LNCaP clone FGC (cell line): ENCODE results near the gene ZBED4.

Experiments used
- DNase-seq: peaks from one replicate; pipeline ENCODE4 v3.0.0-alpha.2; 2011; ENCODE audit warnings: low read depth
- H3K4me3 ChIP-seq: 2 replicates; pipeline ENCODE4 v1.5.1; 2011; ENCODE audit warnings: mild to moderate bottlenecking, low read depth, low read length, control low read depth
- CTCF ChIP-seq: IDR thresholded peaks from 2 replicates; pipeline ENCODE4 v1.5.1; 2012; ENCODE audit warnings: mild to moderate bottlenecking; ENCODE audit not compliant: control insufficient read depth, insufficient read depth; ENCODE audit errors: extremely low read depth

Gene ZBED4

GRCh38 chr22:49882519-49883293 lies 29.1 kb downstream of the ZBED4 start:
- H3K4me3 ChIP-seq: no peak overlapping the region
- no peak for TF ChIP-seq CTCF
- no peak for DNase-seq

- no peak for TF ChIP-seq CTCF
- DNase-seq: no peak
- H3K4me3 ChIP-seq: no peak overlapping the region
These were observed 29.6 kb downstream of the ZBED4 start for GRCh38 chr22:49883294-49883640.

DNA sequence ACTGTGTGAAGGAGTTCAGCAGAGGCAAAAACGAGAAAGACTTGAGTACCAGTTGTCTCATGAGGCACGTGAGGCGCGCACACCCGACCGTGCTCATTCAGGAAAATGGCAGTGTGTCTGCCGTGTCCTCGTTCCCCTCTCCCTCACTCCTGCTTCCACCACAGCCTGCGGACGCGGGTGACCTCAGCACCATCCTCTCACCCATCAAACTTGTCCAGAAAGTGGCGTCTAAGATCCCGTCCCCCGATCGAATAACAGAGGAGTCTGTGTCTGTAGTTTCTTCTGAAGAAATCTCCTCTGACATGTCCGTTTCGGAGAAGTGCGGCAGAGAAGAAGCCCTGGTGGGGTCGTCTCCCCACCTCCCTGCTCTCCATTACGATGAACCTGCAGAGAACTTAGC lies 30.4 kb downstream of the ZBED4 start:
- no peak for TF ChIP-seq CTCF
- no peak for DNase-seq
- H3K4me3 ChIP-seq: no peak overlapping the region

- H3K4me3 ChIP-seq: no peak overlapping the region
- no peak for DNase-seq
- TF ChIP-seq CTCF: no peak
These were observed 31.0 kb downstream of the ZBED4 start for GRCh38 chr22:49884503-49885260.

DNA sequence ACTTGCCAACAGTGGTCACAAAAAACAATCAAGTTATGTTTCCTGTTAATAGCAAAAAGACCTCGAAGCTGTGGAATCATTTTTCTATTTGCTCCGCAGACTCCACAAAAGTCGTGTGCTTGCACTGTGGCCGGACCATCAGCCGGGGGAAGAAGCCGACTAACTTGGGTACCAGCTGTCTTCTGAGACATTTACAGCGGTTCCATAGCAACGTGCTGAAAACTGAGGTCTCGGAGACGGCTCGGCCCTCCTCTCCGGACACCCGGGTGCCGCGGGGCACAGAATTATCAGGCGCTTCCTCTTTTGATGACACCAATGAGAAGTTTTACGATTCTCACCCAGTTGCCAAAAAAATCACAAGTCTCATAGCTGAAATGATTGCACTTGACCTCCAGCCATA lies 31.6 kb downstream of the ZBED4 start:
- no peak for DNase-seq
- TF ChIP-seq CTCF: no peak
- H3K4me3 ChIP-seq: no peak overlapping the region

GRCh38 chr22:49885881-49886280 lies 32.2 kb downstream of the ZBED4 start:
- no peak for DNase-seq
- no peak overlapping the region for H3K4me3 ChIP-seq
- TF ChIP-seq CTCF: no peak
